Ascending aorta (tissue), 2 donors: ENCODE results near the gene SBDS. TPM values are rescaled to one million over a fixed set of nuclear protein-coding genes. Genes with fewer than 3 reads are reported as not detected.
"Not testable (repeated sequence)": the region's sequence is repeated elsewhere in the genome, so short reads cannot be mapped to it uniquely, and the experiment has no call there.

Experiments used
- DNase-seq, 2 donors: peaks; one replicate each; pipeline ENCODE4 v3.0.0-alpha.2; 2019; ENCODE audit warnings: low spot score in 2 of 2
- H3K27ac ChIP-seq, 2 donors: fragments of 200-600 bp; sonication (generic); one replicate each; pipeline ENCODE4 v1.5.1; 2016 to 2017; ENCODE audit warnings: mild to moderate bottlenecking in 1 of 2
- H3K27me3 ChIP-seq: fragments of 200-600 bp; sonication (generic); one replicate; pipeline ENCODE4 v1.5.1; 2017
- H3K36me3 ChIP-seq, 2 donors: fragments of 200-600 bp; sonication (generic); one replicate each; pipeline ENCODE4 v1.5.1; 2016
- H3K4me1 ChIP-seq, 2 donors: fragments of 200-600 bp; sonication (generic); one replicate each; pipeline ENCODE4 v1.5.1; 2016 to 2017; ENCODE audit warnings: mild to moderate bottlenecking in 1 of 2
- H3K4me3 ChIP-seq, 2 donors: fragments of 200-600 bp; sonication (generic); one replicate each; pipeline ENCODE4 v1.5.1; 2016 to 2017; ENCODE audit warnings: mild to moderate bottlenecking in 1 of 2
- H3K9me3 ChIP-seq, 2 donors: fragments of 200-600 bp; sonication (generic); one replicate each; pipeline ENCODE4 v1.5.1; 2016
- CTCF ChIP-seq, 3 experiments: fragments of 200-600 bp in 2 of 3; fragments of 450-650 bp in 1 of 3; sonication (generic) in 2 of 3; IDR thresholded peaks; one replicate each; pipeline ENCODE4 v1.5.1; 2016 to 2019; ENCODE audit warnings: antibody characterized with exemption in 3 of 3, mild to moderate bottlenecking in 1 of 3, moderate library complexity in 1 of 3
- intact Hi-C: fragments of 100-400 bp; cut with DNase I; formaldehyde crosslinking; loops from one replicate; pipeline ENCODE4 v1.15.1; 2023
- total RNA-seq: library from RNA; depleted of rRNA; stranded (reverse); fragments of >200 nt; gene quantifications from one replicate; pipeline ENCODE4 v1.1.0, GENCODE V29; 2016

Gene SBDS
- total RNA-seq, 1 donor from 2014 or later = 165 TPM

GRCh38 chr7:67022511-67022910 lies 27.1 kb upstream of the SBDS start:
- intact Hi-C loops = no loop called here
- Histone ChIP-seq H3K4me3 (no peak overlapping the region), H3K27ac (no peak overlapping the region), H3K27me3 (no peaks in the 10 kb centered on the region), H3K36me3 (peaks cover 28 to 56% of the 10 kb centered on the region in 2 donors), H3K9me3 (no peaks in the 10 kb centered on the region), H3K4me1 (no peaks in the 10 kb centered on the region)
- TF ChIP-seq CTCF (IDR thresholded peaks at IDR 0.05) = no peak
- no peak for DNase-seq

GRCh38 chr7:67021260-67021659 lies 25.9 kb upstream of the SBDS start:
- TF ChIP-seq CTCF (IDR thresholded peaks at IDR 0.05) = no peak
- no peak overlapping the region for H3K4me3 ChIP-seq
- no peak overlapping the region for H3K27ac ChIP-seq
- H3K27me3 ChIP-seq = no peaks in the 10 kb centered on the region
- no peaks in the 10 kb centered on the region for H3K4me1 ChIP-seq
- no peak for DNase-seq
- no peaks in the 10 kb centered on the region for H3K9me3 ChIP-seq
- peaks cover 30 to 62% of the 10 kb centered on the region in 2 donors for H3K36me3 ChIP-seq
- intact Hi-C loops = no loop called here

DNA sequence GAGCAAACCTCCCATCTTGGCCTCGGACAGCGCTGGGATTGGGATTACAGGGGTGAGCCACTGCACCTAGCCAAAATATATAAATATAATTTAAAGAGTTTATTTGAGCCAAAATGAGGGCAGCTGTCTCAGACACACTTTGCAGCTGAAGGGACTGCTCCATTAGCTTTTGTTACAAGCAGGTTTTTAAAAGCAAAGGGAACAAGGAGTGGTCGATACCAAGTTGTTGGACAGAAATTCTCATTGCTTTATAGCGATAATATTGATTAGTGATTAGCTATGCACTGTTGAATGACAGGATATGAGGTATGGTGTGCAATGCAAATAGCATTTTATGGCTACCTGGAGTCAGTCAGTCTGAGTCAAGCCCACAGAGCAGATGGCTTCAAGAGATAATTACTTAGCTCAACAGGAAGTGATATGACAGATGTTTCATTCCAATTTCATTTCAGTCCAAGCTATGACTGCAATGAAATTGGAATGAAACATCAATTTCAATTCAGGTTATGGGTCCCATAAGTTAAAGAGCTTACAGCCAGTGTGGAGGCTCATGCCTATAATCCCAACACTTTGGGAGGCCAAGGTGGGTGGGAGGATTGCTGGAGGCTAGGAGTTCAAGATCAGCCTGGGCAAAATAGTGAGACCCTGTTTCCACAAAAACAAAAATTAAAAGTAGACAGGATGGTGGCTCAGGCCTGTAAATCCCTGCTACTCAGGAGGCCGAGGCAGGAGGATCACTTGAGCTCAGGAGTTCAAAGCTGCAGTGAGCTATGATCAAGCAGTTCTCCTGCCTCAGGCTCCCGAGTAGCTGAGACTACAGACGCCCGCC lies 24.4 kb upstream of the SBDS start:
- H3K27me3 ChIP-seq = no peaks in the 10 kb centered on the region
- H3K27ac ChIP-seq = no peak overlapping the region
- no peak for DNase-seq
- intact Hi-C loops = no loop called here
- peaks cover 32 to 58% of the 10 kb centered on the region in 2 donors for H3K36me3 ChIP-seq
- H3K4me3 ChIP-seq = no peak overlapping the region
- H3K4me1 ChIP-seq = no peaks in the 10 kb centered on the region
- no peaks in the 10 kb centered on the region for H3K9me3 ChIP-seq
- no peak for TF ChIP-seq CTCF (IDR thresholded peaks at IDR 0.05)

DNA sequence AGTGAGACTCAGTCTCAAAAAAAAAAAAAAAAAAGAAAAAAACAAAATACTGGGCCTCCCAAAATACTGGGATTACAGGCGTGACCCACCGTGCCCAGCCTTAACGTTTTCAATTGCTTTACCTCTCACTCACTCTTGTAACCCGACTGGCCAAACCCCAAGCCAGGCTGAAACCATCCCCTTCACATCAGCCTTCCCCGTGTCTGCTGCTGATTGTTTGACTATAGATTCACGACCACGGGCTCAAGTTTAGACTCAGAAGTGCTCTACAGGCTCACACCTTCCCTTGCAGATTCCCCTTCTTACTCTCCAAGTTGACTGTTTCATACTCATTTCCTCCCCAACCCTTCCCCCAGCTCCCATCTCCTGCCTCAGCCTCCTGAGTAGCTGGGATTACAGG lies 23.6 kb upstream of the SBDS start:
- Histone ChIP-seq H3K4me1 (no peaks in the 10 kb centered on the region), H3K4me3 (no peak overlapping the region), H3K36me3 (peaks cover 32 to 65% of the 10 kb centered on the region in 2 donors), H3K27me3 (no peaks in the 10 kb centered on the region), H3K27ac (no peak overlapping the region), H3K9me3 (no peaks in the 10 kb centered on the region)
- no peak for DNase-seq
- no peak for TF ChIP-seq CTCF (IDR thresholded peaks at IDR 0.05)
- intact Hi-C loops = no loop called here

GRCh38 chr7:67017971-67018370 lies 22.6 kb upstream of the SBDS start:
- H3K4me3 ChIP-seq, H3K27ac ChIP-seq, intact Hi-C loops, H3K4me1 ChIP-seq, H3K27me3 ChIP-seq, H3K9me3 ChIP-seq, DNase-seq: not testable (repeated sequence)
- H3K36me3 ChIP-seq = peaks cover 35 to 66% of the 10 kb centered on the region in 2 donors

DNA sequence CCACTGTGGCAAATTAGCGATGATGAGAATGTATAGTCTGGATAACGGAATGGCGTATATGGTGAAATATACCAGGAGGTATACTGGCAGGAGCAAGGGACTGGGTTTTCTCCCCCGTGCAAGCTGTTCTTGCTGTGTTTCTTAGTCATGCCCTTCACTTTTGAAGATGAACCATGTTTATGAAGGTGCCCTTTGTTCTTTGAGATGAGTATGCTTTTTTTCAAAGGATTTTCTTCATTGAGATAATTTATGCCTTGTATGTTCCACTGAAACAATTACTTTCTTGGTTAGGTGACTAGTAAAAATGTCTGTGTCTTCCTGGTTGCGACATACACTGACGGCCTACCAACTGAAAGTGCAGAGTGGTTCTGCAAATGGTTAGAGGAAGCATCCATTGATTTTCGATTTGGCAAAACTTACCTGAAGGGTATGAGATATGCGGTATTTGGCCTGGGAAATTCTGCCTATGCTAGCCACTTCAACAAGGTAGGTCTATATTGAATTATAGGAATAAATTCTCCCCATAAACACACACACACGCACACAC lies 18.8 kb upstream of the SBDS start:
- intact Hi-C loops, H3K27me3 ChIP-seq: not testable (repeated sequence)
- H3K36me3 ChIP-seq = peaks cover 38 to 74% of the 10 kb centered on the region in 2 donors

DNA sequence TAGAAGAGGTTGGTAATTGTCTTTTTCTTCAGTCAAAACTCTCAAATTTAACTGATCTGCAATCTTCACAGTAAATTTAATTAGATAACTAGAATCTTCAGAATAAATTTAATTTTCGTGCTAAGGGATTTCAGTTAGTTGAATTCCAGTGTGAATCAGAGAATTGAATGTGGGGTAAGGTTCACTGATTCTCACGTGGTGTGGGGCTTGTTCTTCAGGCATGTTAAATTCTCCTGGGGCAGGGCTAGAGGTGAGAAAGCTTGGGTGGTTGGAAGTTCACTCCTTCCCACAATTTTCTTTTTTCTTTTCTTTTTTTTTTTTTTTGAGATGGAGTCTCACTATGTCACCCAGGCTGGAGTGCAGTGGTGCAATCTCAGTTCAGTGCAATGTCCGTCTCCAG lies 14.3 kb upstream of the SBDS start:
- intact Hi-C loops, H3K4me1 ChIP-seq, DNase-seq, H3K4me3 ChIP-seq, H3K27me3 ChIP-seq, H3K27ac ChIP-seq, H3K9me3 ChIP-seq: not testable (repeated sequence)
- peaks cover 37 to 78% of the 10 kb centered on the region in 2 donors for H3K36me3 ChIP-seq

More for the DNA sequence above, 18.8 kb upstream of the SBDS start:
- H3K9me3 ChIP-seq, DNase-seq, H3K27ac ChIP-seq, H3K4me1 ChIP-seq, H3K4me3 ChIP-seq: not testable (repeated sequence)
